ENCODE data around the gene YOD1.

Gene YOD1

DNA sequence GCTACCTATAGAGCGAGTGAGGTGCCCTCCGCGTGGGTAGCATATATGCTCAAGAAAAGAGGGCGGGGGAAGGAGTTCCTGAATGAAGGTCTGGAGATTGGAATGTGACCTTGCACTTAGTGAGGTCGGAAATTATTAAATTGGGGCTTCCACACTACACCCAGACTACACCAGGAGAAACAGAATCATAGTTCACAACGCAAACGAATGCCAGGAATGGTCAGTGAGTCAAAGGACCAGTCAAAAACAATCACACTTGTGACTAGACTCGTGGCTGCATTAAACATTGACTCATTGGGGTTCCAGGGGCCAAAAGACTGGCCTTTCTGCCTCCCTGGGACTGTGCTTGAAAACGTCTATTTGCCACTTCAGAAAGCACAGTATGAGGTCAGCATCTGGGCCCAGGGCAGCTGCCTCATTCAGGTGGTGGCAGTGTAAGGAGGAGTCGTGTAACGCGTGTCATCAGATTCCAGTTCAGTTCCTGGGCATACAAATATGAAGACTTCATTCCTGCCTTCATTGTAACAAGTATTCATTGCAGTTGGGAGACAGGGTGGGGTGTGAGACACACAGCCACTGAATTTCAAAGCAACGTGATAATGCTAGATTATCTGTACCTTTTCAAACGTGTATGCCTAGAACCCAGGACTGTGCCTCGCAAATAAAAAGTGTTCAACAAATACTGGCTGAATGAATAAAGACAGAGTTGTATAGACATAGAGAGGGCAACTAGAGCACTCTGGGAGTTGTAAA, at the start of gene YOD1:
TSS of gene YOD1 (minus strand) at position 18 of the 753 bp plus-strand sequence. CDS start 178 bp downstream, outside the sequence.
- peak within 1 kb of the TSS; percentile 95 for H3K27ac ChIP-seq
- no peak for TF ChIP-seq CTCF (conservative IDR thresholded peaks at IDR 0.05)

GRCh38 chr1:207097871-207098324, 46.9 kb upstream of the YOD1 start:
- no peak for TF ChIP-seq CTCF (conservative IDR thresholded peaks at IDR 0.05)
- H3K27ac ChIP-seq, result no peak overlapping the region

GRCh38 chr1:207093944-207094343, 42.9 kb upstream of the YOD1 start:
- TF ChIP-seq CTCF (conservative IDR thresholded peaks at IDR 0.05), result no peak
- no peak overlapping the region for H3K27ac ChIP-seq

GRCh38 chr1:207091200-207091908, 40.3 kb upstream of the YOD1 start:
- no peak overlapping the region for H3K27ac ChIP-seq
- TF ChIP-seq CTCF (conservative IDR thresholded peaks at IDR 0.05), result no peak

DNA sequence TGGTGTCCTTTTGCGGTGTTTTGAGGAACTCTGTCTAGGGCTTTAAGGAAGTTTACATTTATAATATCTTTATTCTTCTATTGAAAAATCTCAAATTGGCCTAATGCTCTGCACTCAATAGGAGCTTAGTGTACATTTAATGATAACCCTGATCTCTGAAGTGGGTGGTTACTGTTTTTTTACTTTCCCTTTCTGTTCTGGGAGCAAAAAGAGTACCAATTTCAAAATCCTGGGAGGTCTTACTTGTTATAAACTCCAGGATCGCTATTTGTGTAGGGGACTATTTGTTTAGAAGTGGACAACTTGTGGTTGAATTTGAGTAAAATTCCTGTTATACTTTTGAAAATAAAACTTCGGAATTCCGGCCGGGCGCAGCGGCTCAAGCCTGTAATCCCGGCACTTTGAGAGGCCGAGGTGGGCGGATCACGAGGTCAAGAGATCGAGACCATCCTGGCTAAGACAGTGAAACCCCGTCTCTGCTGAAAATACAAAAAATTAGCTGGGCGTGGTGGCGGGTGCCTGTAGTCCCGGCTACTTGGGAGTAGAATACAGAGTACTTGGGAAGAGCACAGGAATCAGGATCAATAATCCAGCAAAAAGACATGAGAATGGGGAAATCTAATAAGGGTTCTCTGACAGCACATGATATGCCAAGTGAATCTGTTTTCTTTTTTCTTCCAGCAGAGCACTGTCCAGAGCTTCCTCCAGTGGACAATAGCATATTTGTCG, 38.8 kb upstream of the YOD1 start:
- TF ChIP-seq CTCF (conservative IDR thresholded peaks at IDR 0.05), result no peak
- no peak overlapping the region for H3K27ac ChIP-seq

GRCh38 chr1:207088701-207089626, 38.0 kb upstream of the YOD1 start, which contains the start of gene C4BPB:
Gene C4BPB (plus strand): TSS chr1:207088860. CDS start chr1:207089532, 672 bp downstream.
- TF ChIP-seq CTCF (conservative IDR thresholded peaks at IDR 0.05), result no peak
- H3K27ac ChIP-seq, result no peak within 1 kb of the TSS
